GM13977 (cell line): ENCODE data around the gene N4BP2L1.

Experiments
- DNase-seq: peaks from one replicate; pipeline ENCODE4 v3.0.0; 2012; ENCODE audit warnings: low spot score
- in situ Hi-C: fragments of 300-500 bp; cut with MboI; formaldehyde crosslinking; loops from one replicate; pipeline ENCODE4 v1.12.0; 2022; ENCODE audit warnings: low sequenced_read_pairs, low pct_unique_long_range_greater_than_20kb, mixed read lengths, inconsistent platforms; ENCODE audit not compliant: unreplicated experiment
- TF ChIP-seq, protein P1 (sequence below): IDR thresholded peaks from 2 replicates; pipeline ENCODE4 v1.5.1; 2012; ENCODE audit warnings: mild to moderate bottlenecking, control low read depth; ENCODE audit not compliant: insufficient read depth; ENCODE audit errors: extremely low read depth, missing control alignments

Gene N4BP2L1

DNA sequence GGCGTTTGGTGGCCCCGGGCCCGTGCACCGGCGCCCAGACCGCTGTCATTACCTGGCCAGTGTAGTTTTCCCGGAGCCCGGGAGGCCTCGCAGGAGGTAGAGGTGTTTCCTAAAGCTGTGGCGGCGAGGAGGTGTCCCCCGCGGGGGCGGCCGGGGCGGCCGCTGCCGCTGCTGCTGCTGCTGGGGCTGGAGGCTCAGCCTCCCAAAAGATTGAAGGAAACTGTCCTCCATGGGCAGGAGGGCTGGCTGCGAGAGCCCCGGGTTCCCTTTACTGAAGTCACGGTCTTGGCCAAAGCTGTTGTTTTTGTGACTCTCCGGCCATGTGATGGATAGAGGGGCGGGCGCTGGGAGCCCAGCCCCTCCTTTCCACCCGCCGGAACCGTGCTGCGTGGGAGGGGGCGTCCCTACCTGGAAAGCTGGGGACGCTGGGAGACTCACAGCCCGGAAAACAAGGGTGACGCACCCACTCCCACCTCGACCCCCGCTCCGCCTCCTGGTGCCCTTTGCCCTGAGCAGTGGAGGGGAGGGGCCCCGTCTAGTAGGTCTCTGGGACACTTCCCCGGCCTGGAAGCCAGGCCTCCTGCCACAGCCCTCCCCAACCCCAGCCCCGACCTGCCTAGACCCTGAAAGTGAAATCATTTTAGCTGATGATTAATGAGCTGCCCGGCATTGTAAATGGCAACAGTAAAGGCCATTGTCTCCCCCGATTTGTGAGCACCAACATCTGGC is at the start of gene N4BP2L1:
TSS of gene N4BP2L1 (minus strand) at position 279 of the 729 bp plus-strand sequence. CDS start at position 231, 48 bp downstream.
- TF ChIP-seq, protein P1, sequence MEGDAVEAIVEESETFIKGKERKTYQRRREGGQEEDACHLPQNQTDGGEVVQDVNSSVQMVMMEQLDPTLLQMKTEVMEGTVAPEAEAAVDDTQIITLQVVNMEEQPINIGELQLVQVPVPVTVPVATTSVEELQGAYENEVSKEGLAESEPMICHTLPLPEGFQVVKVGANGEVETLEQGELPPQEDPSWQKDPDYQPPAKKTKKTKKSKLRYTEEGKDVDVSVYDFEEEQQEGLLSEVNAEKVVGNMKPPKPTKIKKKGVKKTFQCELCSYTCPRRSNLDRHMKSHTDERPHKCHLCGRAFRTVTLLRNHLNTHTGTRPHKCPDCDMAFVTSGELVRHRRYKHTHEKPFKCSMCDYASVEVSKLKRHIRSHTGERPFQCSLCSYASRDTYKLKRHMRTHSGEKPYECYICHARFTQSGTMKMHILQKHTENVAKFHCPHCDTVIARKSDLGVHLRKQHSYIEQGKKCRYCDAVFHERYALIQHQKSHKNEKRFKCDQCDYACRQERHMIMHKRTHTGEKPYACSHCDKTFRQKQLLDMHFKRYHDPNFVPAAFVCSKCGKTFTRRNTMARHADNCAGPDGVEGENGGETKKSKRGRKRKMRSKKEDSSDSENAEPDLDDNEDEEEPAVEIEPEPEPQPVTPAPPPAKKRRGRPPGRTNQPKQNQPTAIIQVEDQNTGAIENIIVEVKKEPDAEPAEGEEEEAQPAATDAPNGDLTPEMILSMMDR, result no peak
- in situ Hi-C loops, result no loop called here
- DNase-seq, result peak; percentile 89

DNA sequence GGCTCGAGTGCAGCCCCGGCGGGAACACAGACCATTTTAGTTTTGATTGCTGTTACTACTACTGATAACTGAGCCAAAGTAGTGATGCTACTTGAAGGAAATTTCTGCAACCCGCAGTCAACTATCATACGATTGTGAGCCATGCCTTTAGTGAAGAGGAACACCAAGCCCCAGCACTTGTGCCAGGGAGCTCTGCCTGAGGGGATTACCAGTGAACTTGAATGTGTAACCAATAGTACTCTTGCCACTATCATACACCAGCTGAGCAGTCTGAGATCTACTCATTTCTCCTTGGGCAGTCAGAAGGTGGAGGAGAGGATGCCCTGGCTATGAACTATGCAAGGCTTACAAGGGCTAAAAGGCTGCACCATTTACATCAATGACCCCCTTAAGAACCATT is 49.0 kb upstream of the N4BP2L1 start:
- DNase-seq, result no peak
- in situ Hi-C loops, result no loop called here
- TF ChIP-seq, protein P1, result no peak

DNA sequence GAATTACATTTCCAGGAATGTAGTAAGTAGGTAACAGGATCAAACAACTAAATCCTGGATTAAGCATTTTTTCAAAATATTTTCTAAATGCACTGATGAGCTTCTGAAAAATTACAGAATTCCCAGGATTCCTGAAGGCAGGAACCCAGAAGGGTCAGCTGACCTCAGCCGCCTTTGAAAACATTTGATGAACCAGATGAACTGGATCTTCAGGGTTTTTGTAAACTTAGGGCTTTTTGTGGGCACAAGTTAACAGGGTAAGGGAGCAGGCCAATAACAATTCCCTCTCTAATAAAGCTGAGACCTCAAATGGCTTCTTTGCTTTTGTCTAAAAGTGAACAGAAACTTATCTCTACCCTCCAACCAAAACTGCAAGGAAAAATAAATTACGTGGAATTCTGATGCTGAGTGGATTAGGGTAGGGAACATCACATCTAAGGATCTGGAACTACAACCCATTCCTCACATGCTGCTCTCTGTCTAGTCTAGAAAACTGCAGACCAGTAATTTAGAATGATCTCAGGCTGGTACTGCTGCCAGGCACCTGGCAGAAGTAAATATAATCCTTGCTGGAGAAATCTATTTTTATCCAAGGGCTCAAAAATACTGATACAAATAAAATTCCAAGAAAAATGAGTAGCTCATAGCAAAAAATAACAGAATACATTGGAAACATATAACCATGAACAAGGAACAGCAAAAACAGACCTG is 48.2 kb upstream of the N4BP2L1 start:
- DNase-seq, result no peak
- TF ChIP-seq, protein P1, result no peak
- in situ Hi-C loops, result no loop called here

DNA sequence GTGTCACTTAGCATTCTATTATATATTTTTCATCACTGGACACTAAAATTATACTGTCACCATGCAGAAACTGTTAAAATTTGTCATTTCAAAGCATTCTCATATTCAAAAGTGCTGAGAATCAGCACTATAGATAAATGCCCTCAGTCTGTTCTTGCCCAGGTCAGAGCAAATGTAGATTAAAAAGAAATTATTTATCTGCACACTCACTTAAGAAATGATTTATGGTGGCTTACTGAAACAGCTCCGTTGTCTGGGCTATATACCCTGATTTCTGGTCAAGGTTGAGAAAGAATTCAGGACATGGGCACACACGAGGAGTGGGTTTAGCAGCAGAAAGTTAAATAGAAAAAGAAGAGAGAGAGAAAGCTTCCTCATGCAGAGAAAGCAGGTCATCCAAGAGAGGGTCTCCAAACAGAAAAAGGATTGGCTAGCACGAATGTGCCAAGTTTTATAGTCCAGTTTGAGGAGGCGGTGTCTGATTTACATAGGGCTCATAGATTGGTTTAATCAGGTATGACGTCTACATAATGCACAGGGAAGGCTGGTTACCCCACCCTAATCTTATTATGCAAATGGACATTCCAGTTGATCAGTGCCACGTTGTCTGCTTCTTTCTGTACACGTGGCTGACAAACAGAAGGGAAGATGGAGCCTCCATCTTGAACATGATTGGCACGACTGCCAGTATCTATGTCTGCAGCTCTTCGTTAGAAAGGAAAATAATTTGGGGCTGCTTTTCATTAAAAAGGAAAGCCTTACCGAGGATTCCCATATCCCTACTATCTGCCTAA is 47.3 kb upstream of the N4BP2L1 start:
- in situ Hi-C loops, result no loop called here
- TF ChIP-seq, protein P1, result no peak
- no peak for DNase-seq

DNA sequence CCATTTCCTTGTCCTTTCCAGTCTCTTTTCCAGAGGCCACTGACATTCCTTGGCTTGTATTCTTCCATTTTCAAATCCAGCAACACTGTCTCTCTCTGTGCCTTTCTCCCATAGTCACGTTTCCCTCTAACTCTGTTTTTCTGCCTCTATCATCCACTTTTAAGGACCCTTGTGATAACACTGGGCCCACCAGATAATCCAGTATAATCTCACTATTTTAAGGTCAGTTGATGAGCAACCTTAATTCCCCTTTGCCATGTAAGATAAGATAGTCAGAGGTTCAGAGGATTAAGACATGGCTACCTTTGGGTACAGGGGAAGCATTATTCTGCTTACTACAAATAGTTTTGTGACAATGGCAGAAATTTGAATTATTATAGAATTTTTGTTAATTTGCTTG is 45.7 kb upstream of the N4BP2L1 start:
- in situ Hi-C loops, result no loop called here
- TF ChIP-seq, protein P1, result no peak
- no peak for DNase-seq

DNA sequence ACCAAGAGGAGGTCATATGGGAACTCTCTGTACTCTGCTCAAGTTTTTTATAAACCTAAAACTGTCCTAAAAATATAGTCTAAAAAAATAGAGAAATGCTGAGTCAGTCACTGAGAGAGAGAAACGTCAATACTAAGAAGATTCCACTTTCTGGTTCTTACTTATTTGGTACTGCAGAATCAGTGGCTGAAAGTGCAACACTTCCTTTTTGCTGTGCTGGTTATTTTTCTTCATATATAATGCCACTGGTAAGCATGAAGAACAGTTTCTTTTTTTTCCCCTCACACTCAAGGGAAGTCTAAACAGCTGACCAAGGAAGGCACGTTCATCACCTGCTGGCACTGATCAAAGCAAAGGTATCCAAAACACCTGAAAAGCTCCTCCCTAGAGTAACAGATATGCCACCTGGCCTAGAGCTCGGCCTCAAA is 44.3 kb upstream of the N4BP2L1 start:
- TF ChIP-seq, protein P1, result no peak
- DNase-seq, result peak; percentile 42
- in situ Hi-C loops, result no loop called here
